HFF-Myc (cell line): ENCODE data around the gene PLK3.
A peak's percentile ranks its signal among the peaks of the same experiment; 100 is the strongest.

Experiments
- DNase-seq: peaks from one replicate; pipeline ENCODE4 v3.0.0-alpha.2; 2011; ENCODE audit warnings: low read depth; ENCODE audit errors: extremely low read depth
- H3K4me3 ChIP-seq: replicated peaks from 2 replicates; pipeline ENCODE4 v1.5.1; 2011; ENCODE audit warnings: low read depth, mild to moderate bottlenecking, control low read depth, low read length
- CTCF ChIP-seq: IDR thresholded peaks from 2 replicates; pipeline ENCODE4 v1.5.1; 2012; ENCODE audit warnings: mild to moderate bottlenecking, low read depth, low read length, control low read depth; ENCODE audit errors: missing control alignments

PLK3 gene

GRCh38 chr1:44802306-44803061, 2.3 kb downstream of the PLK3 start:
- TF ChIP-seq CTCF, result no peak
- peak overlapping the region; percentile 94 for H3K4me3 ChIP-seq
- DNase-seq, result no peak

GRCh38 chr1:44803062-44803311, 2.8 kb downstream of the PLK3 start:
- no peak for TF ChIP-seq CTCF
- no peak for DNase-seq
- peak overlapping the region; percentile 94 for H3K4me3 ChIP-seq

- DNase-seq, result no peak
- peak overlapping the region; percentile 94 for H3K4me3 ChIP-seq
Observed at GRCh38 chr1:44803312-44804095, 3.3 kb downstream of the PLK3 start.

GRCh38 chr1:44805311-44806024, 5.3 kb downstream of the PLK3 start:
- no peak for TF ChIP-seq CTCF
- H3K4me3 ChIP-seq, result no peak overlapping the region

More at GRCh38 chr1:44803312-44804095, 3.3 kb downstream of the PLK3 start:
- TF ChIP-seq CTCF, result no peak

GRCh38 chr1:44806025-44806703, 6.0 kb downstream of the PLK3 start:
- DNase-seq, result no peak
- no peak for TF ChIP-seq CTCF
- no peak overlapping the region for H3K4me3 ChIP-seq

More at GRCh38 chr1:44805311-44806024, 5.3 kb downstream of the PLK3 start:
- DNase-seq, result no peak

GRCh38 chr1:44806704-44807363, 6.7 kb downstream of the PLK3 start, which contains the start of gene DYNLT4:
Gene DYNLT4 (minus strand): TSS chr1:44807351. CDS start chr1:44806668, 683 bp downstream.
- peak within 1 kb of the TSS; percentile 49 for H3K4me3 ChIP-seq
- TF ChIP-seq CTCF, result no peak
- DNase-seq, result no peak
